GM19397 (cell line): ENCODE measurements around the gene CACNA1E.

Source experiments
- ATAC-seq: cut with Tn5 transposase; IDR thresholded peaks from one replicate; pipeline ENCODE4 v1.9.1; 2021; ENCODE audit warnings: mild to moderate bottlenecking, moderate library complexity; ENCODE audit not compliant: unreplicated experiment

Gene CACNA1E

DNA sequence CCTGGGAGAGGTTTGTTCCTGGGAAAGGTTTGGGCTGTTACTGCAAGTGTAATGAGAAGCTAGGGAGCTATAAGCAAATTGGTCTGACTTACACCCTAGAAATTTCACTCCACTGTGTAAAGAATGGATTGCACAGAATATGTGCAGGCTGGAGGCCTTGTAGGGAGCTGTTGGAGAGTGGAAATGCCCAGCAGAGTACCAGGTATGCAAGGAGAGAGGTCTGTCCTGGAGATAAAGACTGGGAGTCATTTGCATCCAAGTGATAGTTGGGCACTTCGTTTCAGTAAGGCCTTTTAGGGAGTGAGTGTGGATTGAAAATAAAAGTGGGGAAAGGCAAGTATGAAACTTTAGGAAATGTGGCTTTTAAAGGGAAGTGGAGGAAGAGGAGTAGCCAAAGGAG, 75.8 kb downstream of the CACNA1E start:
- ATAC-seq: no peak

DNA sequence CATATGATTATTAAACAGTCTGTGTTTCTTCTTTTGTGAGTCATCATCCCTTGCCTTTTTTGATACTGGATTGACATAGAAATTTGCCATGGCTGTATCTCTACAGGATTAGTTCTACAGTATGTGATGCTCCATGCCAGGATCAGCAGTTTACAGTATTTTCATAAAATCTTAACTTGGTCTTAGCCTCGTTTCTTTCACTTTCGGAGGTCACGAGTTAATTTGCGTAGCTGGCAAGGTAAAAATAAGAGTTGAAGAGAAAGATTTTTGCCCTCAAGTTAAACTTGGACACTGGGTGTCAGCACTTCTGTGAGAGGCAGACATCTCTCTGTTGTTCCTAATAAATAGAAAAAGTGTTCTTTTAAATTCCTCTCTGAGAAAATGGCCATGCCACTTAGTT, 79.1 kb downstream of the CACNA1E start:
- no peak for ATAC-seq

DNA sequence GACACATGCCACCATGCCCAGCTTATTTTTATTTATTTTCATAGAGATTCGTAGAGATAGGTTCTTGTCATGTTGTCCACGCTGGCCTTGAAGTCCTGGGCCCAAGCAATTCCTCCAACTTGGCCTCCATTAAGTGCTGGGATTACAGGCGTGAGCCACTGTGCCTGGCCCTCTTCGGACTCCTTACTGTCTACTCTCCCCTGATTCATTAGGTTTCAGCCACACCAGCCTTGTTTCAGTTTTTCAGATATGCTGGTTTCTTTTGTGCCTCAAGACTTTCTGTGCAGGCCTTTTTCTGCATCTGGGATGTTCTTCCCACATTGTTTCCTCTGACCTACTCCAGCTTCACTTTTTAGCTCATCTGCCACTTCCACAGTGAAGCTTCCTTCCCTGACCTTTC, 85.4 kb downstream of the CACNA1E start:
- no peak for ATAC-seq

DNA sequence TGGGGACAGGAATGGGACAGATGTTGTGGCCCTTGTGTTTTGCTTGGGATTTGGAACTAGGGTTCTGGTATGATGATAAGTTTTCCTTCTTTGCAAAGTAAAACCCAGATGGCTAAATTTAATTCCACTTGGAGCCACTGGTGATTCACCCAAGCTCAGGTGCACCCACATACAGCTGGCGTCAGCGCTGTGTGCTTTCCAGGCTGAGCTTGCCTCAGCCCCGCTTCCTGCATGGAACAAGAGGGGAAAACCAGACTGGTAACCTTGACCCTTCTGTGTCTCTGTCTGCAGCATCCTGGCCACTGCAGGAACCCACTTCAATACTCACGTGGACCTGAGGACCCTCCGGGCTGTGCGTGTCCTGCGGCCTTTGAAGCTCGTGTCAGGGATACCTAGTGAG, 94.2 kb downstream of the CACNA1E start:
- no peak for ATAC-seq

DNA sequence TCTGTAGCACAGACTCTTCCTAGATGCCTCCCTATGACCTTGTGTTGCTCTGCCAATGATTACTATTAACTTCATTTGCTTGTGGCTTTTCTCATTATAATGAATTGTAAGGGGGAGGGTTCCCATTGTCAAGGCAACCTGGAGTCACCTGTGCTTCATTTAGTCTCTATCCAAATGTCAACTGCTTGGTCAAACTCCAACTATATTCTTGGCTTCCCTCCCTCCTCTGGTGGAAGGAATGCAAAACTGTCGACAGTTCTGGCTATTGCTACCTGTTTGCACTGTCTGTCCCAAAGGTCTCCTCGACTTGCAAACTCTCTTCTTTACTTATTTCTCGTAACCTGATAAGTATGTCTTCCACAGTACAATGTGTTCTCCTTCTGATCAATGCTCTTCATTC, 100.3 kb downstream of the CACNA1E start:
- no peak for ATAC-seq

DNA sequence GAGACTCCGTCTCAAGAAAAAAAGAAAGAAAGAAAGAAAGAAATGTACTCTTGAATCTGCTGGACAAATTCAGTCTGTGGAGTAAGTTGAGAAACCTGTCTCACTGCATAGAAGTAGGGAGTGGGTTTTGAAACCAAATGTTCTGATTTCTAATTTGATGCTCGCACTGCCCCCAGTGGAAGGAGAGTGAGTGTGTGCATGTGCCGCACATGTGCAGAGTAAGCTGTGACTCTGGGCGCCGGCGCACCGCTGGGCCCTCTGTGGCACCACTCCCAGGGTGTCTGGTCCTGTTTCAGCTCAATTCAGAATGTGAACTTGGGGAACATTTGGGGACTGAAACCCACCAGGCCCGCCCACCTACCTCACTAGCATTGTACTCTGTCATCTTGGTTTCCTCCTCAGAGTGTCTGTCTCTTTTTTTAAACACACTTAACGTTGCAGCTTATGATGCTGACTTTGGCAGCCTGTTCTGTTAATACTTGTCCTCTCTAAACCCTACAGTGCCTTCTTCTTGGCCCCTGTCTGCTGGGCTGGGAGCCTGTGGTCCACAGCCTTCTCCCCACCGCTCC, 104.6 kb downstream of the CACNA1E start:
- ATAC-seq: no peak

DNA sequence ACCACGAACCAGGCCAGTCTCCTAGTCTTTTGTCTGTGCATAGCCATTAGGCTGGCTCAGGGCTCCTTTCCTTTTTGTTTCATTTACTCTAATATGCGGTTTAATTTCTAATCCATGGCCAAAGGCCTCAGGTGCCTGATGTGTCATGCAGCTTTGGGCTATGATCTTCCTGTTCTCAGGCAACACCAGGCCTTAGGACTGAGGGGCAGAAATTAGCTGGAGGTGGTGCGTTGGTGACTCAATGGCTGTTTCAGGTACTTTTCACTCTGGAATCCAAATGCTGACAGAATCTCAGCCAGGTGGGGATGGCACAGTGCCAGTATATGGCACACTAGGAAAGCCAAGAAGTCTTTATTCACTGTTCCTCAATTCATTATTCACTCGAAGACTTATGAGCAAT, 105.3 kb downstream of the CACNA1E start:
- no peak for ATAC-seq

DNA sequence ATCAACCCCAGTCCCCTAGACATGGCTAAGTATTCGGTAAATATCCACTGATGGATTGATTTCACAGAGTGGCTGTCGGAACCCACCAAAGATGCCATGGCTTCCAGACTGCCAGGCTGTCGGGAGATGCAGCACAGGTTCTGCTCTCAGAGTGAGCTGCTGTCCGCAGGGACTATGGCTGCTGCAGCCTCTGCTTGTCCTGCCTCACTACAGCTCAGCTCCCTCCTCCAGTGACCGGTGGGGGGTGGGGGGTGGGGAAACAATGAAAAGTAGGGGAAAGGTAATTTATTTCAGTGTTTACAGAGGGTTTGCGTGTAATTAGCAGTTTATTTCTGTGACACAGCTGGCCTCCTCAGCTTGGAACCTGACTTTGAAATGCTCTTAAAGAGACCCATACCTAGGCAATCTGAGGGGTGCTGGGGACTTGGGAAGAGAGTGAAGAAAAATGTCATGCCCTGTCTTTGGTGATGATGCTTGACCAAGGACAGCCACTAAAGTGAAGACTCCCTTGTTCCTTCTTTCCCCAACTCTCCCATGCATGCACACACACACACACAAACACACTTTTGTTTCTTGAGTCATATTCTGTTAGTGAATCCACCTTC, 109.0 kb downstream of the CACNA1E start:
- ATAC-seq: no peak

DNA sequence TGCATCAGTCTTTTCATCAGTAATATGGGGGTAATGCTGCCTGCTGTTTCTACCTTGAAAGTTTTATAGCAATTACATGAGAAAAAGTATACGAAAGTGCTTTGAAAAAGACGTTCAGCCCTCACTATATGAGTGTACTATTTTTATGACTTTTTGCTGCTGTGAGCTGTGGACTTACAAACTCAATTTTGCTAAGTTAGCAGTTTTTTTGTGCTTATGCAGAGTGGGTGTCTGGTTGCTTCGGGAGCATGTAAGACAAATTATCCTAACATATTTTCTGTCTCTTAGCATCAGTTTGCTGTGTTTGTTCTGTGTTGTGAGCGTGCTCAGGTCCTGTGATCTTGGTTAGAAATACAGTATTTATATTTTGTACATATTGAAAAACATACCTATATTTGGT, 109.7 kb downstream of the CACNA1E start:
- no peak for ATAC-seq

DNA sequence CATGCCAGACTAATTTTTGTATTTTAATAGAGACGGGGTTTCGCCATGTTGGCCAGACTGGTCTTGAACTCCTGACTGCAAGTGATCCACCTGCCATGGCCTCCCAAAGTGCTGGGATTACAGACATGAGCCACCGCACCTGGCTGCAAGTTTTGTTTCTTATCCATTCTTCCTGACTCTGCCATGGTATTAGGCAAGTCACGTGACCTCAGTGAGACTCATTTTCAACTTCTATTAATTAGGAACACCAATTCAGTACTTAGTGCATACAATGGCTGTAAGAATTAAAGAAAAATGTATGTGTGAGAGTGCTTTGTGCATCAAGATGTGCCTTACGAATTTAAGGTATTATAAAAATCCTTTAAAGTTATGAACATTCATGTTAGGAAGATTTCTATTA, 111.2 kb downstream of the CACNA1E start:
- ATAC-seq: no peak

DNA sequence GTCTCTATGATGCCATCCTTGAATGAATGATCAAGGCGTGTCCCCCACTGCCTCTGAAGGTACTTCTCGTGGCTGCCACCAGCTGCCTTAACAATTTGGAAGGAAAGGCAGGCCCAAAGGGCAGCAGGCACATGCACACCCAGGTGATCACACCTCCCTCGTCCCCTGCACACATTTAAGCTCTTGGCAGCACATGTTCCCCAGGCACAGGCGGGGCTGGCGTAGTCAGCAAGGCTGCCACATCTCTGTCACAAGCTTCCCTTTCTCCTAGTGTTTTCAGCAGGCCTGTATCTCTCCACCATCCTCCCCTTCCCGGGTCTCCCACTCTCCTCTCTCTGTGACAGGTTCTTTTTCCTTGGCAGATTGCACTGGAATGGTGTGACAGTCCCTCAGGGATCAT, 111.9 kb downstream of the CACNA1E start:
- no peak for ATAC-seq

DNA sequence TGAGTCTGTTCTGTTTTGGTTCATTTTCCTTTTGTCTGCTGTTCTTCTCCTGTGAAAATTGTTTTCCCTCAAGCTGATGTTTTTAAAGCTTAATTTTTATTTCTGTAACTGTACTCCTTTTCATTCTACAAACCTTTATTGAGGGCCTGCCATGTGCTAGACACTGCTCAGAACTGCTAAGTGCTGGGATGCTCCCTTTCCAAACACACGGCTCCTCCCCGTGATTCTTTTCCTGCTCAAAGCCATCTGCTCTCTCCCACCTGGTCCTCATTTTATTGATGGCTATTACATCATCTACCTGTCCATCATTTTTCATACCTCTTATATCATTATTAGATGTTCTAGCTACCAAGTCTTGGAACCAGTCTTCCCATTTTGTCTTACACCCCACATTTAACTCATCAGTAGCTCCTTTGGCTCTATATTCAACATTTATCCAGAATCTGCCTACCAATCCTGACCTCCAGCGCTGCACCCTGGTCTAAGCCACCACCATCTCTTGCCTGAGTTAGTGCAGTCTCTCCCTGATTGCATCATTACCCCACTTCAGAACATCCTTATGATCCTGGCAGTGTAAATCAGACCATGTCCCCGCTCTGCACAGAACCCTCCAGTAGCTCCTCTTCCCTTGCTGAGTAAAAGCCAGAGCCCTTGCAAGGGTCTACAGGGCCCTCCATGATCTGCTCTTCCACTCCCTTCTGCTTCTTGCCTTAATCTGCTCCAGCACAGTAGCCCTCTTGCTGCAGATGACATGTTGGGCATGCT, 118.1 kb downstream of the CACNA1E start:
- ATAC-seq: no peak

DNA sequence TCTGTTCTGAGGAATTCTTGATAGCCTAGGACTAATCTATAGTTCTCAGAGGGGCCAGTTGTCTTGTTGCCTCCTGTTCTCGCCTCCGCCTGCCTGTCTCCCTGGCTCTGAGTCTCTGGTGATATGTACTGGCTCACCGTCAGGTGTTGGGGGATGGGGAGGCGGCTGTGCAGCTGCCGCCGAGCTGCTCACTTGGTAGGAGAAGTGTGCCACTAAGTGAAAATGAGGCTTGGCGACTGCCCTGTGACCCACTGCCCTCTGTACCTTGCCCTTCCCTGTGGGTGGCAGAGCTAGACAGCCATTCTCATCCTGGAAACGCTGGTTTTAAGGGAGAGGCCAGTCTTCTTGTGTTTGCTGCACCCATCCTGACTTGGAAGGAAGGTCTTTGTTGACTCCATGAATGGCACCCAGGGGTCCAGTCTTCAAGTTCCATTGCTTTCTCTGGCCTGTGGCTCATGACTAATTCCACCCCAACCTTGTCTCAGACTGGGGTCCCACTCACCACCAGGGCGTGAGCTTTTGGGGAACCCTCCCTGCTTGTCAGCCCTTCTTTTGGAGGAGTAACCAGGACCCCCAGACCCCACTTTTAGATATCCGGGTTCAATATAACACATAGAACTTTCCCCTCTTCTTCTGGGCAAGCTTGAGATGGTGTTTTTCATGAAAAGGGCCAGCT, 120.6 kb downstream of the CACNA1E start:
- ATAC-seq: no peak

DNA sequence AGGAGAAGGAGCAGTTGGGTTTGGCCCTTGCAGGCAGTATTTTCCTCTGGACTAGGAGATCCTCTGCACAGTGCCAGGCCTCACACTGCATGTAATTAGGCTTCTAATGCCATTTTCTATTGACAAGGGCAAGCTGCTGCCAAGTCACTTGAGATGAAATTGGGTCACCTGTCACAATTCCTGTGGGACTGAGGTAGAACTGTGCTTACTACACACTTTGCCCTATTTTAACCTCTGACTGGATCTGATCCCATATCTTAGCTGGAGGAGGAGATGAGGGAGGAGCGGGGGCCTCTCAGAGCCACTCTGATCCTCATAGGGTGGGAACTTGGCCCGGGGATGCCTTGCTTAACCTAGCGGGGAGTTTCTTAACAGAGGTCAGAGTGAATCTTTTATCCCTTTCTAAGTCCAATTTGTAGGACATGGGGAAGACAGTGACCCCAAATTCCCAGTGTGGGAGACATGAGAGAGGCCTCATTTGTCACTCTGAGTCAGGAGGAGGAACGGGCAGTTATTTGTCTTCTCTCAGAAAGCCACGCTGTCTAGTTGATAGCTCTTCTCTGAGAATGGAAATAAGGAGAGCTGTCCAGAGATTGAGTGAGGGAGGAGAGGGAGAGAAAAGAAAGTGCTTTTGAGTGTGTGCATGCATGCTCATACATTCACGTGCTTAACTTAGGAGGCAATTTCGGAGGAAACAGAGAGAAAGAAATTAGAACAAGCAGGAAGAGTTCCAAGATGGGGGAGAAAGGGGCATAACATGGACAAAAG, 121.3 kb downstream of the CACNA1E start:
- no peak for ATAC-seq

DNA sequence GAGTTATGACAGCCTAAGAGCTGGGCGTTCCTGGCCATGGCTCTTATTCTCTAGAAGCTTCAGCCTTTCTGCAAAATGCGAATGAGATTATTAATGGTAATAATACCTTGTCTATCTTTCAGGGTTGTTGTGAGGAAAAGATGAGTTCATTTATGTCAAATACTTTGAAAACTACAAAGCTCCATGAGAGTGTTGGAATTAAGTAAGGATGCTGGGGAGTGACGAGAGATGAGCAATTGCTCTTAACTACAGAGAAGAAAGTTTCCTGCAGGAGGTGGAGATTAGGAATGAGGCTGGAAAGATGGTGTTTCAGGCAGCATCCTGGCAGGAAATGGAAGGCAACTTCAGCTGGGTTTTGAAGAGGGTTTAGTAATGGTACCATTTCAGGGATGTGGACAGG, 124.2 kb downstream of the CACNA1E start:
- ATAC-seq: no peak

DNA sequence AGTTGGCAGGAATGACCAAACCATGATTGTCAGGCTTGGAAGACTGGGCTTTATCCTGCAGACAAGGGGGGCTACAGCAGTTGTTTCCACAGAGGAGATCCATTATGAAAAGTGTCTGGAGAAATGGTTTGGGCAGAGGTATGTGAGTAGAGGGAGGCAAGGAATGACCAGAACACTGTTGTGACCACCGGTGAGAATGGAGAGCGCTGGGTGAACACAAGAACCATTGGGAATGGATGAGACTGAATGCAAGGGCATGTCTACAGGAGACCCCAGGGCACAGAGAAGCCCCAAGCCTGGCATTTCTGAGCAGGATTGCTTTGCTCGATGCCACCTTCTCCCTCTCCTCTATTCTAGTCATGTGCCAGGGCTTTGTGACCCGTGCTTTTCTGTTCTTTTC, 125.1 kb downstream of the CACNA1E start:
- no peak for ATAC-seq

DNA sequence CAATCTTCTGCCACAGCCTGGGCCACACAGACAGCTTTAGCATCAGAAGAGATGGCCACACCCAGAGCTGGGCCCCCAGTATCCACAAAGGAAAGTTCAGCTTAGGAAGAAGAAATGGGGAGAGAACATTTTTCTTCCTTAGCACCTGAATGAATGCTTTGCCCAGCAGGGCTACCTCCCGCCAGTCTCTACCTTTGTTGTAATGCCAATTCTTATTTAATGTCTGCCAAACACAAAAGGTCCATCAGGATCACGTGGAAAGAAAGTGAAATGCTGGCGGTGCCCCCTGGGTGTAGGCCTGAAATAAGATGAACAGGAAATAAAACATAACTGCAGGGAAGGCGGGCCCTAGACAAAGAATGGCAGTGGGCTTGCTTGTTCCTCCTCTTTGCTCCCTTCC, 125.6 kb downstream of the CACNA1E start:
- no peak for ATAC-seq

DNA sequence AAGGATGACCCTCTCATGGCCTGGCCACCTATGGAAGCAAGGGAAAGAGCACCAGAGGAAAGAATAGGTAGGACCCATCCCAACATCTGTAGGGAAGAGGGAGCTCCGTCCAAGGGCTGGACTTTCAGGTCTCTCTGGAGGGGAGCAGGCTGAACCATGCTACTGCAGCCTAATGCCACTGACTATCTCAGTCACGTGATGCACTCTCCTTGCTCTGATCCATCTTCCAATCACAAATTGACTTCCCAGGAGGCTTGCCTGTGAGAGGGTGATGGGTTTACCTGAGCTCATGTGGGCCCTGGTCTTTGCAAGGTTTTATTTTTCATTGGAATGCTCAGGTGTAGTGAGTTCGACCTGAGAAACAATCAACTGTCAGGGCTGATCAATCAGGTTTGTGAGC, 128.8 kb downstream of the CACNA1E start:
- ATAC-seq: no peak

DNA sequence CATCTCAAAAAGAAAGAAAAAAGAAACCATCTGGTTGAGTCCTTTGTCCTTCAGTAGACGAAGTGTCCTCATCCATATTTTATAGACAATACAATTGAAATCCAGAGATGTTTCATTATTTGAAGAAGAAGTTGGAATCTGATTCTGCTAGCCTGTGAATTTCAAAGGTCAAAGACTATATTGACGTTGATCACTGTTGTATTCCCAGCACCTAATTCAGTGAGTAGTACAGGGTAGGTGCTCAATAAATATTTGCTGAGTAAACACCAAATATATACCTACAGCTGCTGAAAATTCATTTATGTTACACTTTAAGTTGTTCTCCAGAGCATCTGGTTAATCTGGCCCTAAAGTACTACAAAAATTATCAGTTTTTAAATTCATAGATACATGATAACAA, 135.2 kb downstream of the CACNA1E start:
- no peak for ATAC-seq

DNA sequence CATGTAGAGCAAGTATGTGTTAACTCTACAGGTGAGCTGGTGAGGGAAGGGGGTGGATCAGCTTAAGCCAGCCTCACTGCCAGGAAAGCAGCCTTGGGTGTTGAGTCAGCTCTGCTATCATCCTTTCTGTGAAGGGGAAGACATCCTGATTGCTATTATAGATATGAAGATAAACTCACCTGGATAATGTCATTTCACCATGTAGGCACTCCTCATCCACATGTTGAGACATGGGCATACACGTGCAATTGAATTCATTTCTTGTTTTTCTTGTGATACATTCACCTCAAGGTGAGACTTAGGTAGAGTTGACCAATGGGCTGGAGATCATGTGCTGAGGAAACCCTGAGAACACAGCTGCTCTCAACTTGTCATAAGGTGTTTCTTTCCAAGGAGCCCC, 136.9 kb downstream of the CACNA1E start:
- ATAC-seq: no peak

DNA sequence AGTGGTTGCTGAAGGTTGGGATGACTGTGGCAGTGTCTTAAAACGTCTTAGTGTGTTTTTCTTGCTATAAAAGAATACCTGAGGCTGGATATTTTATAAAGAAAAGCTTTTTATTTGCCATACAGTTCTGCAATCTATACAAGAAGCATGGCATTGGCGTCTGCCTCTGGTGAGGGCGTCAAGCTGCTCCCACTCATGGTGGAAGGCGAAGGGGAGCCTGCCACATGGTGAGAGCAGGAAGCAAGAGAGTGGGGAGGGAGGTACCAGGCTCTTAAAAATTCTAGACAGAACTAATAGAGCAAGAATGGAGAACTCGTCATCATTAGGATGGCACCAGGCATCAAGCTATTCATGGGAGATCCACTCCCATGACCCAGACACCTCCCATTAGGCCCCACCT, 140.5 kb downstream of the CACNA1E start:
- ATAC-seq: no peak
